Tongue (tissue), 2 donors: ENCODE data around the gene MAMDC2. TPM values are rescaled to one million over a fixed set of nuclear protein-coding genes. Genes with fewer than 3 reads are reported as not detected.
"Not testable (repeated sequence)": the region's sequence is repeated elsewhere in the genome, so short reads cannot be mapped to it uniquely, and the experiment has no call there.

Experiments used
- DNase-seq: peaks from one replicate; pipeline ENCODE4 v3.0.0-alpha.2; 2015
- total RNA-seq: library from RNA; depleted of rRNA; stranded (reverse); fragments of >200 nt; gene quantifications from one replicate; pipeline ENCODE4 v1.2.3, GENCODE V29; 2014

Gene MAMDC2
- total RNA-seq, 1 donor from 2014 or later = 21.5 TPM

DNA sequence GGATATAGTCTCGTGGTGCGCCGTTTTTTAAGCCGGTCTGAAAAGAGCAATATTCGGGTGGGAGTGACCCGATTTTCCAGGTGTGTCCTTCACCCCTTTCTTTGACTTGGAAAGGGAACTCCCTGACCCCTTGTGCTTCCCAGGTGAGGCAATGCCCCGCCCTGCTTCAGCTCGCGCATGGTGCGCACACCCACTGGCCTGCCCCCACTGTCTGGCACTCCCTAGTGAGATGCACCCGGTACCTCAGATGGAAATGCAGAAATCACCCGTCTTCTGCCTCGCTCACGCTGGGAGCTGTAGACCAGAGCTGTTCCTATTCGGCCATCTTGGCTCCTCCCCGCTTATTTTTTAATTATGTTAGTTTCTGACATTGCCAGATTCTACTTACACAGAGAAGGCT lies 161.1 kb downstream of the MAMDC2 start:
- not testable (repeated sequence) for DNase-seq

DNA sequence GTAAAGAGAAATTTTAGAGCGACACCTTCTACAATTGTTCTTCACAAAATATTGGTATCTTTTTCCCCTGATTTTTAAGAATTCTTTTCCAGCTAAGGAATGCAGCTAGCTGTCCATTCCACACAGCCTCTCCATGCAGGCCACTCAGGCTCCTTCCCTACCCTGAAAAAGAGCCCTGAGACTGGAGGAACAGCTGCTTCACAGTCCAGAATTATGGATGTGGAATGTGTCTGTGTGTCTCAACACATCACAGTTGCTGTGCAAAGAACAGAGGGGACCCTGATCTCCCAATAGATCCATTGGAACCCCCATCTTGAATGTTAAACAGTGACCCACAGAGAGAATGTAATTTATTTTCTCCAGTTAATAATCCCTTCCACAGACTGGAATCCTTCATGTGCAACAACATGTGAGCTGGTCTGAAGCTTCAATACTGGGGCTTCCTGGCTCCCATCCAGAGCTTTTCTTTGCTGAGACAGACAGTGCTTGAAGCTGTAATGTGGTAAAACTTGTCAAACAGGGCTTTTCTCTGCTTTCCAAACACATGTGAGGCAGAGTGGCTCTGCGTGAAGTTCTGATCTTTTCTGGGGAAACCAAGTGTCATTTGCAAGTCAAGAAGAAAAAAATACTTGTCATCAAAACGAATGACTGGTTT lies 161.8 kb downstream of the MAMDC2 start:
- DNase-seq = peak; percentile 85

DNA sequence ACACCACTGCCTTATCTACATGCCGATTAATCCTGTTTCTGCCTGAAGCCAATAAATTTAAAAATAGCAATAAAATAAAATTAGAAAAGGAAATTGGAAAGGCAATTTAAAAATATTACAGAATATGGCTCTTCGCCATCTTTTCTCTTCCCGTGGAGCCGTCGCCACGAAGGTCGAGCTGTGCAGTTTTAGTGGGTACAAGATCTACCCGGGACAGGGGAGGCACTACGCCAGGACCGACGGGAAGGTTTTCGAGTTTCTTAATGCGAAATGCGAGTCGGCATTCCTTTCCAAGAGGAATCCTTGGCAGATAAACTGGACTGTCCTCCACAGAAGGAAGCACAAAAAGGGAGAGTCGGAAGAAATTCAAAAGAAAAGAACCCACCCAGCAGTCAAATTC lies 173.4 kb downstream of the MAMDC2 start:
- DNase-seq = no peak

DNA sequence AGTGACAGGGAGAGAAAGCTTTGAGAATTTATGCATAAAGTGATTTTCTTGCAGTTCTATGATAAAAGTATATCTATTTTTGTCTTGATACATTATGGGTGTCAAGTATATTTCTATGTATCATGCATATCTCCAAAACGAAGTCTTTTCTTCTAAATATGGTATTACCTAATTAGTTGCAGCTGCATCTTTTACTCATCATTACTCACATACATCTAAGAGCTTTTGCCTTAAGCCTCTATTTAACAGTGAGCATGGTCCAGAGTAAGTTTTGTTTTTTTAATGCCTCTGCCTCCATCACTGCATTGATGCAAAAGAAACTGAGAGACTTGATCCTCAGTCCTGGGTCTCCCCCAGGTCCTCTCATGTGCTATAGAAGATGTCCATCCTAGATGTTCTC lies 175.1 kb downstream of the MAMDC2 start:
- DNase-seq = no peak

DNA sequence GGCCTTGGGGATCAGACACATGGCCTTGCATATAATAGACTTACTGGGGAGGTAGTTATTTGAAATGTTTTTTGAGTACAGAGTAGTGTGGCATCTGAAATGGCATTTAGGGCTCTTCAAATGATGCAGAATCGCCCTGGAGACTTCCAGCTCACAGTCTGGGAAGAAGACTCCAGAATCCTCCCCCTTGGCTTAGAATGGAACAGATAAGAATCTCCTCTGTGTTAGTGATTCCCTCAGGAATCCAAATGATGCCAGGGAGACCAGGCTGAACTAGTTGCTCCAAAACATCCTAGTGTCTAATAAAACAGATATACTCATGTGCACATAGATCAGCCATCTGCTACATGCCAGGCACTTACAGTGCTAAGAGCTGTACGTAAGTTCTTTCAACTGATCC lies 176.6 kb downstream of the MAMDC2 start:
- DNase-seq = no peak

DNA sequence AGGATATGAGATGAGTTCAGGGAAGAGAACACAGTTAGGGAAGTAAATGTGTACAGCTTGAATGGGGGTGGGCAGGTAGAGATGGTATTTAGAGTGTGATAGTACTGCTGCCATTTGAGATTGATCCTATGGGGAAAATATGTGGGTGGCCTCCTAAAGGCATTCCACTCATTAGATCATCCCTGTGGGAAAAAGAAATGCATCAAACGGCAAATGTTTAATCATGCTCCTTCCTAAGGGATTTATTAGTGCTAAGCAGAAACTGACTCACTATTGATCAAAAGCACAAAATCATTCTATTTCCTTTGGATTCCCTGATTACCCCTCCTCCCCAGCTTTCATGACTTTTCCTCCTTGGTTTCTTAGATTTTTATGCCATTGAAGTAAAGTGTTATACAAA lies 178.7 kb downstream of the MAMDC2 start:
- no peak for DNase-seq

DNA sequence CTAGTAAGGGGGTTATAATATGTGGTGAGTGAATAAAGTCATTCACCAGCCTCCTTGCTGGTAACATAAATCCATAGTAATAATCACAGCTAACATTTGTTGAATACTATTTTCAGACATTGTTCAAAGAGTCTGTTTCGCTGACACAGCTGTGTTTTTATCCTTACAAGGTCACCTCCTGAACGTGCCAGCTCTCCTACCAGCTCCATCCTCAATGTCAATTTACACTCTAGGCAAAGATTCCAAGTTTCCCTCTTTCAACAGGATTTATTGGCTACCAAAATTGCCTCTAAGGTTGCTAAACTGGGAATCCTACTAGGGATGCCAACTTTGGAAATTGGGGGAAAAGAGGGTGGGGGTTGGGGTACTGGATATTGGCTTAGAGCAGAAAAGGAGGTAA lies 184.5 kb downstream of the MAMDC2 start:
- no peak for DNase-seq

DNA sequence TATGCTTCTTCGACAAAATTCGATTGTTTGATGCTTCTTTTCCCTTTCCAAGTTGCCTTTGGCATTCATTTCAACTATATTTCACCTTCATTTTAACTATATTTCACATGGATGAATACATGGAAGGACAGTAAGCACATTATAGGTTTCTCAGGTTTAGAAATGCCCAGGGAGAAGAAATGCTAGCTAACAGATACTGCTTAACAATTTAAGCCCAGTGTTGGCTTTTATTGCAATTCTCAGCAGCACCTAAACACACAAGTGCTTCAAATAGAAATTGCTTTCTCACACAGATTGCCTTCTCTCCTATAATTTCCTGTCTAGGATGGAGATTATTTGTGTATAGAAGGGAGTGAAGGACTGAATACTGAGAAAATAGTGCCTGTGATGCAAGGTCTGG lies 185.0 kb downstream of the MAMDC2 start:
- no peak for DNase-seq

DNA sequence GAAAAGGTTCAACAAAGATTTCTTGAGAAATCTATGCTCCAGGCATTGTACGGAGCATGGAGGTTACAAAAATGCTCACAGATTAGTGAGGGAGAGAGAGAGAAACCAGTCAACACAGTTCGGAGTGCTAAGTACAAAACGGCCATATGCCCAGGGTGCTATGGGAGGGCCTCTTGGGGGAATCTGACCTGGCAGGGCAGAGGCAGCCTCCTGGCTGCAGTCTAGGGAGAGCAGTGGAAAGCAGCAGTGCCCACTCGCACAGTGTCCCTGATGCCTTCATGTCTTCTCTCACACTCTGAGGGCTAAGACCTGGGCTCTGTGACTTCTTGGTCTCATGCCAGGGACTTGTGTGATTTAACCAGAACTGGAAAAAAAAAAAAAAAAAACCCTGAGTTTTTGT lies 185.4 kb downstream of the MAMDC2 start:
- peak; percentile 36 for DNase-seq

DNA sequence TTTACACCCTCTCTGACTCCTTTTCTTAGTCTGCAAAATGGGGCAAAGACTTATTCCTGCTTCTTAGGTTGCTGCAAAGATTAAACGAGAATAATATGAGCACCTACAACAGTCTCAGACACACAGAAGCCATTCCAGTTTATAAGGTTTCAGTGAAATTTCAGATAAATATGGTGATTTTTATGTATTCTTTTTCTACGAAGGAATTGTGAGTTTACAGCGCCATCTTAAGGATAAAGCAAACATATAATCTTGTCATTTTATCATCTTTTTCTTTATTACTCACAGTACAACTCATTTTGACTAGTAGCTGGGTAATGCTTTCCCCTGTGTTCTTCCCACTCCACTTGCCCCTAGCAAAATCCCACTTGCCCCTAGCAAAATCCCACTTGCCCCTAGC lies 185.9 kb downstream of the MAMDC2 start:
- peak; percentile 62 for DNase-seq

DNA sequence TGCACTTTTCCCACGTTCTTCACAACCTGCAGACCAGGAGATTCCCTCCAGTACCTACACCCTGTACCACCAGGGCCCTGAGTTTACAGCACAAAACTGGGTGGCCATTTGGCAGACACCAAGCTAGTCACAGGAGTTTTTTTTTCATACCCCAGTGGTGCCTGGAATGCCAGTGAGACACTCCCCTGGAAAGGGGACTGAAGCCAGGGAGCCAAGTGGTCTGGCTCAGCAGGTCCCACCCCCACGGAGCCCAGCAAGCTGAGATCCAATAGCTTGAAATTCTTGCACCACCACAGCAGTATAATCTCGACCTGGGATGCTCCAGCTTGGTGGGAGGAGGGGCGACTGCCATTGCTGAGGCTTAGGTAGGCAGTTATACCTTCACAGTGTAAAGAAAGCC lies 188.8 kb downstream of the MAMDC2 start:
- no peak for DNase-seq

DNA sequence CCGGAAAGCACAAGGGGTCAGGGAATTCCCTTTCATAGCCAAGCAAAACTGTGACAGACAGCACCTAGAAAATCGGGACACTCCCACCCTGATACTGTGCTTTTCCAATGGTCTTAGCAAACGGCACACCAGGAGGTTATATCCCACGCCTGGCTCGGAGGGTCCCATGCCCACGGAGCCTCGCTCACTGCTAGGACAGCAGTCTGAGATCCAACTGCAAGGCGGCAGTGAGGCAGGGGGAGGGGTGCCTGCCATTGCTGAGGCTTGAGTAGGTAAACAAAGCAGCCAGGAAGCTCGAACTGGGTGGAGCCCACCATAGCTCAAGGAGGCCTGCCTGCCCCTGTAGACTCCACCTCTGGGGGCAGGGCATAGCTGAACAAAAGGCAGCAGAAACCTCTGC lies 190.6 kb downstream of the MAMDC2 start:
- not testable (repeated sequence) for DNase-seq

DNA sequence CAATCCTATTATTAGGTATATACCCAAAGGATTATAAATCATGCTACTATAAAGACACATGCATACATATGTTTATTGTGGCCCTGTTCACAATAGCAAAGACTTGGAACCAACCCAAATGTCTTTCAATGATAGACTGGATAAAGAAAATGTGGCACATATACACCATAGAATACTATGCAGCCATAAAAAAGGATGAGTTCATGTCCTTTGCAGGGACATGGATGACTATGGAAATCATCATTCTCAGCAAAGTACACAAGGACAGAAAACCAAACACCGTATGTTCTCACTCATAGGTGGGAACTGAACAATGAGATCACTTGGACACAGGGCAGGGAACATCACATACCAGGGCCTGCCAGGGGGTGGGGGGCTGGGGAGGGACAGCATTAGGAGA lies 202.3 kb downstream of the MAMDC2 start:
- not testable (repeated sequence) for DNase-seq

DNA sequence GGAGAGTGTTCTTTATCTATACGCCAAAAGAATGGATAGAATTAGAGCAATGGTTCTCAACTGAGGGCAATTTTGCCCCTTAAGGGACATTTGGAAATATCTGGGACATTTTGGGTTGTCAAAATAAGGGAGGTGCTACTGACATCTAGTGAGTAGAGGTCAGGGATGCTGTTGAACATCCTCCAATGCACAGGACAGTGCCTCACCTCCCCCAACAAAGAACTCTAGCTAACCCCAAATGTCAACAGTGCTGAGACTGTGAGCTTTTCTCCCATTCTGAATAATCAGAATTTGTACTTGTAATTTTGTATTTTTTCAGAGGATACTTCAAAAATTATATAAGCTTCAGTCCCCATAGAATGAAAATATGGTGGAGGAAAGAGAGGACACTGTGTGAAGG lies 206.6 kb downstream of the MAMDC2 start:
- DNase-seq = no peak

DNA sequence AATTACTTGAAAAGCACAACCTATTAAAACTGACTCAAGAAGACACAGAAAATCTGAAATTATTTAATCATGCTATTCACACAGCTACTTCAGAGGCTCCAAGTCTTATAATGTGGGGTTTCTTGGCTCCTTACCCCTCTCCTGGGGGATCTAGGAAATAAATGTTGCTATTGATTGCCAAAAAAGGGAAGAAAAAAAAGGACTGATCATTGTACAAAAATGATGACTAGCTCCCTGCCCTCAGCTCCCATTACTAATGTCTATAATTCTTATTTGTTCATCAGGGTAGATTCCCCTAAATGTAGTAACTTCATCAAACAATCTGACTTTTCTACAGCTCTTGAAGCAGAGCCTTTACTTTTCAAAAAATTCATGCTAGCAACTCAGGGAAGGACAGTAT lies 211.8 kb downstream of the MAMDC2 start:
- peak; percentile 44 for DNase-seq

DNA sequence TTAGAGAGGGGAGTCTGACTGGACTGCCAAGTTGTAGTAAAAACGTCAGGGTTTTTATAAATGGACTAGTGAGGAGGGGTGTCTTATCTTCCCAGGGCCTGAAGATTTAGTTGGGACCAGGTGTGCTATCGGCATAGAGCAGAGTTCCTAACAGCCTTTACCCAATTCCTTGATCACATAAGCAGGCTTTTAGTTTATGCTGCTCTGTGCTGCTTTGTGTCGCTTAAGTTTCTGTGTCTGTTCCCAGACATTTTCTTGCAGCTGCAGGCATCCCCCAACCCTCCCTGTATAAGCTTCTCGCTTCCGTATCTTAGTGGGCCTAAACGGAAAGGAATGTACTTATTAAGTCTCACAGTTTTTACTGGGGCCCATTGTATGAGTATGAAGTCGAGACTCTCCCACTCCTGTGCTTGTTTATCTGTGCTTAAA lies 212.5 kb downstream of the MAMDC2 start:
- peak; percentile 80 for DNase-seq

DNA sequence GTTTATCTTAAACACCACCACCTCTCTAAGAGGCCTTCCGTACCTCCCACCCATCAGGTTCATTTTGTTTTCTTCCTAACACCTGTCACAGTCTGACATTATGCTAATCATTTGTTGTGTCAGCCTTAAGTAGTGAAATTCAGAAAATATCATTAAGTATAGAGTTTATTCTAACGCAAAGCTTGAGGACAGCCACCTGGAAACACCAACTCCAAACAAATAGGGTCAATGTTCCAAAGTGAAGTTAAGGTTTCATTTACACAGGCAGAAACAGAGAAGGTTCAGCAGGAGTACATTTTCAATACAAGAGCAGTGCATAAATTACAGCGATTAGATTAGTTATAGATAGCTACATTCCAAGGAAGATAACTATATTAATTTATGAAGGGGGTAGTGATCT lies 213.9 kb downstream of the MAMDC2 start:
- DNase-seq = peak; percentile 29

DNA sequence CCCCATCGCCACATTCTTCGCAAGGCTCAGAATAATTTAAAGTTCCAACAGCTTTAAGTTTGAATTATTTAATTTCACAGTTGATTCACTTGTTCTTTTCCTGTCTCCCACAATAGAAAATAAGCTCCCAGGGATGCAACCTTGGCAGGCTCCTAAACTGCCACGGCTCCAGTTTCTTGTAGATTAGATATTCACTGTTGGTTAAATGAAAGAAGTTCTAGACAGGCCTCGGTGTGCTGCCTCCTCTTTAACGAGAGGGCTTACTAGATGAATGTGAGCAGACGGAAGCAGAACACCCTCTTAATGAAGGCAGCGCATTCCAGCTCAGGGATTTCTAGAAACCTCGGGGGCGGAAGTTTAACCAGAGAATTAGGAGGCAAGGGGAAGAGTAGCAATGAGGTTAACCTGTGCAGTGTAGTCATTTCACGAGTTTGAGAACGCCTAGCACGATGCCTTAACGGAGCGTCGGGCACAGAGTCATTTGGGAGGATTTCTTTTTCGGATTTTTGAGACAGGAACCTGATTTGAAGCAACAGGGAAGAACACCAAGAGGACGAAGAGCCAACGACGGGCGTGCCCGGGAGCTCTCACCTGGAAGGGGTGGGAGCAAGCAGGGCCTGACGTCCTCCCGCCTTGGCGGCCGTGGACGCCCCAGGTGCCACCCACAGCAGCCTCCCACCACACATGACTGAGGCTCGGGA lies 214.5 kb downstream of the MAMDC2 start:
- peak; percentile 75 for DNase-seq

DNA sequence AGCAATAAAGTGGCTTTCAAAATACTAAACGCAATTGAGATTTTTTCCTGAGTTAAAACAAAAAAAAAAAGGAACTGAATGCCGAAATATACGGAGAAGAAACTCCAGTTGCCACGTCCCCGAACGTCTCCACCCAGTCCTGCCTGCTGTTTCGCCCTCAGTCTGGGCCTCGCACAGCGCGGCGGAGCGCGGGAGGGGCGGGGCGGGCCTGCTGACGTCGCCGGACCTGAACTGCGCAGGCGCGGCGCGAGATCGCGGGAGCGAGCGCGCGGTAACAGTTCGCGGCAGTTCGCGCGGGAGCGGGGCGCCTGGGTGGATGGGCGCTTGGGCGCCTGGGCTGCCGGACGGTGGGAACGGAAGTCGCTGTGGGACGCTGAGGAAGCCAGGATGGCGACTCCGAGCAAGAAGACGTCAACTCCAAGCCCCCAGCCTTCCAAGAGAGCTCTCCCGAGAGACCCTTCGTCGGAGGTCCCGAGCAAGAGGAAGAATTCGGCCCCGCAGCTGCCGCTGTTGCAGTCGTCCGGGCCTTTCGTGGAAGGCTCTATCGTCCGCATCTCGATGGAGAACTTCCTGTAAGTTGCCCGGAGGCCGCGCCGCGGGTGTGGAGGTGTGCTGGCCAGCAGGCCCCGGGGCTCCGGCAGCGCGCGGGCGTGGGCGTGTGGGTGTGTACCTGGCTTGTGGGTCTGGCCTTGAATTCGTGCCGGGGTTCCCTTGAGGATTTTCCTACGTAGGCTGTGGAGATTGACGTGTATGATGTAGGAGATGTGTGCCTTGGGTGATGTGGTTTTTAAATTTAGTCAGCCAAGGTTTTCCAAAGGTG lies 215.3 kb downstream of the MAMDC2 start, which contains the start of gene SMC5:
Gene SMC5, plus strand, starts transcription at position 287 of the 820 bp plus-strand sequence. Its CDS starts 101 bp downstream, at position 388.
- peak; percentile 97 for DNase-seq

DNA sequence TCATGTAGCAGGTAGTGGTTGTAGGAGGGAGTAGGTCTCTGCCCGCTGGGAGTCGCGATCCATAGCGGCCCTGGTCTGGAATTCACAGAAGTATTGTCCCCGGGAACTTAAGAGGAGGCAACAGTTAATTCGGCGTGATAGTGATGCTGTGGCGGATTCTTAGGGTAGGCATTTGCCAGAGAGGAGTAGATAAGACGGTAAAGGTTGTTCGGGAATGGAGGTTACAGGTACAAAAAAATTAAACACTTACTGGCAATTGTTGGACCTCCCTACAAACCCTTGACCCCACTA lies 215.8 kb downstream of the MAMDC2 start:
- DNase-seq = no peak

DNA sequence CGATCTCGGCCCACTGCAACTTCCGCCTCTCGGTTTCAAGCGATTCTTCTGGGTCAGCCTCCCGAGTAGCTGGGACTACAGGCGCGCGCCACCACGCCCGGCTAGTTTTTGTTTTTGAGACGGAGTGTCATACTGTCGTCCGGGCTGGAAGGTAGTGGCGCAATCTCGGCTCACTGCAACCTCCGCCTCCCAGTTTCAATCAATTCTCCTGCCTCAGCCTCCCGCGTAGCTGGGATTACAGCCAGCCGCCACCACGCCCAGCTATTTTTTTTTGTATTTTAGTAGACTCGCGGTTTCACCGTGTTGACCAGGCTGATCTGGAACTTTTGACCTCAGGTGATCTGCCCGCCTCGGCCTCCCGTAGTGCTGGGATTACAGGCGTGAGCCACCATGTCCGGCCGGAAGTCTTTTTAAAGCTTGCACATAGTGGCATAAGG lies 216.4 kb downstream of the MAMDC2 start:
- no peak for DNase-seq

DNA sequence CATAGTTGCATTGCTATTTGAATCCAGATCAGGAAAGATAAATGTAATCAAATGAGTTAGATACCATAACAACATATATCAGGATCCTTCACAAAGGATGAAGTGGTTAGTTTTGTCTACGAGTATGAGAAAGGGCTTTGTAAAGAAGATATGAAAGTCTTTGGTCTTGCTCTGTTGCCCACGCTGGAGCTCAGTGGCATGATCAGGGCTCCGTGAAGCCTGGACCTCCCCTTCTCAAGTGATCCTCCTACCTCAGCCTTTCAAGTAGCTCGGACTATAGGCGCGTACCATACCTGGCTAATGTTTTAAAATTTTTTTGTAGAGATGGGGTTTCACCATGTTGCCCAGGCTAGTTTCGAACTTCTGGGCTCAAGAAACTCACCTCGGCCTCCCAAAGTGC lies 217.0 kb downstream of the MAMDC2 start:
- no peak for DNase-seq

DNA sequence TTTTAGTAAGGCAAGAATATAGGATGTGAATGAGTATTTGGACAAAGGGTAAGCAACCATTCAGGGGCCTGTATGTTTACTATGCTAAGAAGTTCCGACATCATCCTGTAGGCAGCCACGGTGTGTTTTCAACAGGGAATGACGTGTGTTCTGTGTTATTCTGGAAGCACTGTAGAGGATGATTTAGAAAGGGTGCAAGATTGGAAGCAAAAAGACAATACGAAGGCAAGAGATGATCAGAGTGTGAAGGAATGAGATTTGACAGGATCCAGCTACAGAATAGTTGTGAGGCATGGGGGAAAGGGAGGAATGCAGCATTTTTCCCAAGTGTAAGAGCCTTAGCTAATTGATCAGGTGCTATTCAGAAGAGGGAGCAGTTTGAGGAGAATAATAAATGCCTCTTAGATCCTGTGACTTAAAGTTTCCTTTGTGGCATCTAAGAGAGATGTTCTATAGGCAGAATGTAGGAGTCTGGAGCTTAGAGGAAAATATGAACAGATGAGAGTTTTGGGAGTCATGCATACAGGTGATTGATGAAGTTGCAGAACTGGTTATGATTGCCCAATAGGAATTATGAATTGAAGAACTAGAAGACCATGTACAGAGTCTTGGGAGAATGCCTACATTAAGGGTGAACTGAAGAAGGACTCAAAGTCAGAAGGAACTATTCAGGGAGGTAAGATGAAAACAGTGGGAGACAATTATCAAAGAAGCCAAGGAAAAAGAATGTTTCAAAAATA lies 217.7 kb downstream of the MAMDC2 start:
- DNase-seq = no peak
